Measurements from ENCODE around the gene ZNF613. TPM values are rescaled to one million over a fixed set of nuclear protein-coding genes. Genes with fewer than 3 reads are reported as not detected.

ZNF613 gene
- total and polyA plus RNA-seq, 2 experiments from 2014 or later = 5.2 to 6.5 TPM

DNA sequence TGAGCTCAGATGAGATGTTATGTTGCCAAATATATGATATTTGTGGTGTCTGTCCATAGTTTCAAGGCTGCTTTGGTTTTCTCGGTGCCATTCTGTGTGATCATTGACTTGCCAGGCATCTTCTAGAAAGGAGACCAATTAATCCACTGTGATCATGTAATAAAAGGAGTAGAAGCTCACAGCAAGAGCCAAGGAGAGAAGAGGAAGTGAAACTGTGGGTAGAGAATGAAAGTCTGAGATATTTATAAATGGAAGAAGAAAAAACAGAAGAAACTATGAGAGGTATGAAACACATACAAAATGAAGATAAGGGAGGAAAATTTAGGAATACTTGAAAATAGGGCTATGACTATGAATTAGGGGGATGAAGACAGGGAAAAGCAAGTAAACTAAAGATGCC, 11.1 kb upstream of the ZNF613 start:
- Histone ChIP-seq H3K9me2 (replicated peaks; ENCODE audit: insufficient read depth) (no peaks in the 10 kb centered on the region), H3K79me2 (no peaks in the 10 kb centered on the region), H3K27me3 (no peaks in the 10 kb centered on the region), H3K36me3 (replicated peaks; ENCODE audit: insufficient read depth, low read depth) (no peaks in the 10 kb centered on the region), H4K20me1 (ENCODE audit: insufficient read depth, poor library complexity, severe bottlenecking) (no peaks in the 10 kb centered on the region), H3K27ac (no peak overlapping the region), H2AFZ (no peak overlapping the region), H3K4me2 (no peak overlapping the region), H3K4me1 (ENCODE audit: insufficient read depth) (no peaks in the 10 kb centered on the region), H3K4me3 (no peak overlapping the region), H3K9me3 (ENCODE audit: low read depth) (peaks cover 12% of the 10 kb centered on the region)
- 88% methylated on average over 1 of the region's 1 CpG for WGBS (ENCODE audit: low lambda C conversion rate, missing lambda C conversion rate)
- TF ChIP-seq, protein P1, sequence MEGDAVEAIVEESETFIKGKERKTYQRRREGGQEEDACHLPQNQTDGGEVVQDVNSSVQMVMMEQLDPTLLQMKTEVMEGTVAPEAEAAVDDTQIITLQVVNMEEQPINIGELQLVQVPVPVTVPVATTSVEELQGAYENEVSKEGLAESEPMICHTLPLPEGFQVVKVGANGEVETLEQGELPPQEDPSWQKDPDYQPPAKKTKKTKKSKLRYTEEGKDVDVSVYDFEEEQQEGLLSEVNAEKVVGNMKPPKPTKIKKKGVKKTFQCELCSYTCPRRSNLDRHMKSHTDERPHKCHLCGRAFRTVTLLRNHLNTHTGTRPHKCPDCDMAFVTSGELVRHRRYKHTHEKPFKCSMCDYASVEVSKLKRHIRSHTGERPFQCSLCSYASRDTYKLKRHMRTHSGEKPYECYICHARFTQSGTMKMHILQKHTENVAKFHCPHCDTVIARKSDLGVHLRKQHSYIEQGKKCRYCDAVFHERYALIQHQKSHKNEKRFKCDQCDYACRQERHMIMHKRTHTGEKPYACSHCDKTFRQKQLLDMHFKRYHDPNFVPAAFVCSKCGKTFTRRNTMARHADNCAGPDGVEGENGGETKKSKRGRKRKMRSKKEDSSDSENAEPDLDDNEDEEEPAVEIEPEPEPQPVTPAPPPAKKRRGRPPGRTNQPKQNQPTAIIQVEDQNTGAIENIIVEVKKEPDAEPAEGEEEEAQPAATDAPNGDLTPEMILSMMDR (IDR thresholded peaks at IDR 0.05; ENCODE audit: poor library complexity) = no peak
- TF ChIP-seq EZH2phosphoT487 (IDR thresholded peaks at IDR 0.05; ENCODE audit: low read depth, severe bottlenecking, unreplicated experiment) (no peak), EZH2 (IDR thresholded peaks at IDR 0.05; ENCODE audit: borderline replicate concordance) (no peak)
- no peak for DNase-seq (ENCODE audit: low spot score)

GRCh38 chr19:51919606-51920005, 7.7 kb upstream of the ZNF613 start:
- Histone ChIP-seq H3K79me2 (no peaks in the 10 kb centered on the region), H2AFZ (no peak overlapping the region), H3K4me1 (ENCODE audit: insufficient read depth) (no peaks in the 10 kb centered on the region), H3K9me3 (ENCODE audit: low read depth) (peaks cover 16% of the 10 kb centered on the region), H3K9me2 (replicated peaks; ENCODE audit: insufficient read depth) (no peaks in the 10 kb centered on the region), H3K27me3 (no peaks in the 10 kb centered on the region), H3K4me2 (no peak overlapping the region), H3K27ac (no peak overlapping the region), H3K4me3 (no peak overlapping the region), H3K36me3 (replicated peaks; ENCODE audit: insufficient read depth, low read depth) (no peaks in the 10 kb centered on the region), H4K20me1 (ENCODE audit: insufficient read depth, poor library complexity, severe bottlenecking) (no peaks in the 10 kb centered on the region)
- DNase-seq (ENCODE audit: low spot score) = no peak
- no peak for TF ChIP-seq EZH2phosphoT487 (IDR thresholded peaks at IDR 0.05; ENCODE audit: low read depth, severe bottlenecking, unreplicated experiment)
- TF ChIP-seq, protein P1 (IDR thresholded peaks at IDR 0.05; ENCODE audit: poor library complexity) = no peak
- no peak for TF ChIP-seq EZH2 (IDR thresholded peaks at IDR 0.05; ENCODE audit: borderline replicate concordance)
- 85% methylated on average over 3 of the region's 3 CpGs for WGBS (ENCODE audit: low lambda C conversion rate, missing lambda C conversion rate)

DNA sequence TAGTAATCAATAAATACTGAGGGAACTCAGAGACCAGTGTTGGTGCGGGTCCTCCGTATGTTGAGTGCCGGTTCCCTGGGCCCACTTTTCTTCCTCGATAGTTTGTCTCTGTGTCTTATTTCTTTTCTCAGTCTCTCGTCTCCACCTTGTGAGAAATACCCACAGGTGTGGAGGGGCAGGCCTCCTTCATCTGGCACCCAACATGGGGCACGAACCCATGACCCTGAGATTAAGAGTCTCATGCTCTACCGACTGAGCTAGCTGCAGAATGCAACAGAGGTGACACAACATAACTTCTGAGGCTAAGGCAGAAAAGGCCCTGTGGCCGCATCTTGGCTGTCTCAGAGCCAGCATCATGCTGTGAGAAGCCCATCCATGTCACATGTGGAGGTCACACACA, 5.3 kb upstream of the ZNF613 start:
- Histone ChIP-seq H4K20me1 (ENCODE audit: insufficient read depth, poor library complexity, severe bottlenecking) (no peaks in the 10 kb centered on the region), H3K4me2 (no peak overlapping the region), H3K27me3 (no peaks in the 10 kb centered on the region), H3K36me3 (replicated peaks; ENCODE audit: insufficient read depth, low read depth) (no peaks in the 10 kb centered on the region), H3K9me2 (replicated peaks; ENCODE audit: insufficient read depth) (no peaks in the 10 kb centered on the region), H3K27ac (no peak overlapping the region), H3K9me3 (ENCODE audit: low read depth) (peaks cover 16% of the 10 kb centered on the region), H3K4me1 (ENCODE audit: insufficient read depth) (no peaks in the 10 kb centered on the region), H3K4me3 (no peak overlapping the region), H2AFZ (no peak overlapping the region), H3K79me2 (no peaks in the 10 kb centered on the region)
- 86% methylated on average over 8 of the region's 8 CpGs for WGBS (ENCODE audit: low lambda C conversion rate, missing lambda C conversion rate)
- TF ChIP-seq, protein P1 (IDR thresholded peaks at IDR 0.05; ENCODE audit: poor library complexity) = no peak
- TF ChIP-seq EZH2phosphoT487 (IDR thresholded peaks at IDR 0.05; ENCODE audit: low read depth, severe bottlenecking, unreplicated experiment) (no peak), EZH2 (IDR thresholded peaks at IDR 0.05; ENCODE audit: borderline replicate concordance) (no peak)
- no peak for DNase-seq (ENCODE audit: low spot score)

GRCh38 chr19:51926426-51926783, 867 bp upstream of the ZNF613 start:
- Histone ChIP-seq H3K4me3 (peak overlapping the region; percentile 71), H2AFZ (peak overlapping the region; percentile 84), H3K9me3 (ENCODE audit: low read depth) (peaks cover 25% of the 10 kb centered on the region), H3K4me2 (peak overlapping the region; percentile 76), H3K36me3 (replicated peaks; ENCODE audit: insufficient read depth, low read depth) (peaks cover 8% of the 10 kb centered on the region), H3K4me1 (ENCODE audit: insufficient read depth) (peaks cover 5% of the 10 kb centered on the region), H3K27me3 (no peaks in the 10 kb centered on the region), H3K79me2 (peaks cover 22% of the 10 kb centered on the region), H3K27ac (peak overlapping the region; percentile 93), H3K9me2 (replicated peaks; ENCODE audit: insufficient read depth) (no peaks in the 10 kb centered on the region), H4K20me1 (ENCODE audit: insufficient read depth, poor library complexity, severe bottlenecking) (no peaks in the 10 kb centered on the region)
- TF ChIP-seq EZH2phosphoT487 (IDR thresholded peaks at IDR 0.05; ENCODE audit: low read depth, severe bottlenecking, unreplicated experiment) (no peak), EZH2 (IDR thresholded peaks at IDR 0.05; ENCODE audit: borderline replicate concordance) (no peak)
- TF ChIP-seq, protein P1 (IDR thresholded peaks at IDR 0.05; ENCODE audit: poor library complexity) = no peak
- no peak for DNase-seq (ENCODE audit: low spot score)
- WGBS (ENCODE audit: low lambda C conversion rate, missing lambda C conversion rate) = 26% methylated on average over 11 of the region's 11 CpGs

All from hepatocyte (in vitro differentiated cells).